GM12874 (cell line): Measurements from ENCODE around the gene TMEM132D.

Experiments used
- TF ChIP-seq, protein P1 (sequence below): IDR thresholded peaks from 2 replicates; pipeline ENCODE4 v1.5.1; 2011; ENCODE audit warnings: low read depth, mild to moderate bottlenecking, control low read depth, low read length, moderate library complexity; ENCODE audit not compliant: insufficient read depth

Gene TMEM132D

DNA sequence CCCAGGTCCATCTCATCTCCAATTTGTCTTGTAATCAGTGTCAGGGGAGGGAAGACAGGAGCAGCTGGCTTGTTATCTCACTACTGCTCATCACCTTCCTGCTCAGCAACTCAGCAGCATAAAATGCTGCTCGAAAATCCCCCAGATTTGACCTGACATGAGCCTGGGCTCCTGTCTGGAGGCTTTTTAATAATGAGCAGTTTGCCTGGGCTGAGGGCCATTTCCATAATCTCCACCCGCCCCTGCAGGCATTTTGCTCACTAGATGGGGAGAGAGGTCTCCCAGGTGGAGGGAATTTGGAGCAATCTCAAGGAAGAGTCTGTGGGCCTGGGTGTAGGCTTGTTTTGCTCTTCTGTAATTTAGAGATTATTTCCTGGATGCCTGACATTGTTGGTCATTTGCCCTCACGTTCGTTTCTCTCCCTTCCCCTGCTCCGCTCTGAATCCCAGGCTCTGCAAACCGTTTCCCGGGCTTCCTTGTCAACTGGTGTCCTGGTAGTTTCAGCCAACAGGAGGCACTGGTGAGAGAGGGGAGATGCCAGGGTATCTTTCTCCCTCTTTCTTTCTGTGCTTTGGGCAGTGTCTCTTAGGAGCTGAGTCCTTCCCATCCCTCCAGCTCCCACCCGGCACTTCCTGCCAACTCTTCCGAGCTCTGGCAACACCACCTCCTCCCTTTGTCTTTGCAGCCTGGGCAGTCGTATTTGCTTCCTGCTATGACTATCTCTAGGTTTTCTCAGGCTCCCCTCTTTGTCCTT lies 751.3 kb downstream of the TMEM132D start:
- TF ChIP-seq, protein P1, sequence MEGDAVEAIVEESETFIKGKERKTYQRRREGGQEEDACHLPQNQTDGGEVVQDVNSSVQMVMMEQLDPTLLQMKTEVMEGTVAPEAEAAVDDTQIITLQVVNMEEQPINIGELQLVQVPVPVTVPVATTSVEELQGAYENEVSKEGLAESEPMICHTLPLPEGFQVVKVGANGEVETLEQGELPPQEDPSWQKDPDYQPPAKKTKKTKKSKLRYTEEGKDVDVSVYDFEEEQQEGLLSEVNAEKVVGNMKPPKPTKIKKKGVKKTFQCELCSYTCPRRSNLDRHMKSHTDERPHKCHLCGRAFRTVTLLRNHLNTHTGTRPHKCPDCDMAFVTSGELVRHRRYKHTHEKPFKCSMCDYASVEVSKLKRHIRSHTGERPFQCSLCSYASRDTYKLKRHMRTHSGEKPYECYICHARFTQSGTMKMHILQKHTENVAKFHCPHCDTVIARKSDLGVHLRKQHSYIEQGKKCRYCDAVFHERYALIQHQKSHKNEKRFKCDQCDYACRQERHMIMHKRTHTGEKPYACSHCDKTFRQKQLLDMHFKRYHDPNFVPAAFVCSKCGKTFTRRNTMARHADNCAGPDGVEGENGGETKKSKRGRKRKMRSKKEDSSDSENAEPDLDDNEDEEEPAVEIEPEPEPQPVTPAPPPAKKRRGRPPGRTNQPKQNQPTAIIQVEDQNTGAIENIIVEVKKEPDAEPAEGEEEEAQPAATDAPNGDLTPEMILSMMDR, result no peak

DNA sequence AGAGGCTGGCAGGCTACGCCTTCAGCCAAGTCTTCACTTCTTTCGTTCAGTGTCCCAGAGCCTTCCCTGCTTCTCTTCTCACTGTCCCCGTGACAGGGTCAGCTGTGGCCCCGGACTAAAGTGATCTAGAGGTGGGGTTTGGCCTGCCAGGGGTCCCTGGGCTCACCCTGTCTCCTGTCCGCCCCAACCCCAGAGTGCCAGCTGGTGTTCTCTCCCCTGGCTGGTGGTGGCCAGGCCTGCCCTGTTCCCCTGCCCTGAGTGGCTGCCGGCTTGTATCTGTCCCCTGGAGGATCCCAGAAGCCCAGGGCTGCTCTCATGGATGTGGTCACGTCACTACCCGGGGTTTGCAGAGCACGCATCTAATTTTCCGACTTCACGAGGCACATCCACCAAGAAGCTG lies 753.1 kb downstream of the TMEM132D start:
- TF ChIP-seq, protein P1, result no peak

DNA sequence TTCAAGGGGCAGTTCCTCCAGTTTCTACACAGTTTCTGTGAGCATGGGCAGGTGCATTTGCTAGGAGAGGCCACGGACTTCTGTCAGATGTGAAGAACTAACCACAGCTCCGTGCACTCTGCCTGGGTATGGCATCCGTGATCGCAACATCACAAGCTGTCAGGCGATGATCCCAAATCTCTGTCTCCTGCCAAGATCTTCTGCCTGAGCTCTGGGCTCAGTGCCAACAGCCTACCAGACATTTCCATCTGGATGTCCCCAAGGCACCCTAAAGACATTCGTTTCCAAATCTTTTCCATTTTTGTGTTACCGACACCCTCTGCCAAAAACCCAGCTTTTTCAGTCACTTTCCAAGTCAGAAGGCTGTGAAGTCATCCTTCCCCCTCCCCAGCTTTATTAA lies 758.4 kb downstream of the TMEM132D start:
- TF ChIP-seq, protein P1, result no peak

DNA sequence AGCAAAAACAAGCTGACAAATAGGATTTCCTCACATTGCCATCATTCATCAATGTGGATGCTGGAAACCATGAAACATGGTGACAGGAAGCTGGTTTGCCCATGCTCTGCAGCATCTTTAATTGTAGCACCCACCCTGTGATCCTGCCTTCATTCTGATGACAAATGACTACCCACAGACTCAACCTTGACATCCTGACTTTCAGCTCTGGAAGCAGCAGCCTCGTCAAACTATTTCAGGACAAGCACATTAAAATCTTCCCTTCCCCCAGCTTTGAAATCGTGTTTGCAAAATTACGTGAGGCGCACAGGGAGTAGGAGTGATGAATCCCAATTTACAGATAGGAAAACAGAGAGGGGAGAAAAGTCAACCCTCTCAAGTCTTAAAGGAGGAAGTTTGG lies 765.0 kb downstream of the TMEM132D start:
- TF ChIP-seq, protein P1, result no peak

DNA sequence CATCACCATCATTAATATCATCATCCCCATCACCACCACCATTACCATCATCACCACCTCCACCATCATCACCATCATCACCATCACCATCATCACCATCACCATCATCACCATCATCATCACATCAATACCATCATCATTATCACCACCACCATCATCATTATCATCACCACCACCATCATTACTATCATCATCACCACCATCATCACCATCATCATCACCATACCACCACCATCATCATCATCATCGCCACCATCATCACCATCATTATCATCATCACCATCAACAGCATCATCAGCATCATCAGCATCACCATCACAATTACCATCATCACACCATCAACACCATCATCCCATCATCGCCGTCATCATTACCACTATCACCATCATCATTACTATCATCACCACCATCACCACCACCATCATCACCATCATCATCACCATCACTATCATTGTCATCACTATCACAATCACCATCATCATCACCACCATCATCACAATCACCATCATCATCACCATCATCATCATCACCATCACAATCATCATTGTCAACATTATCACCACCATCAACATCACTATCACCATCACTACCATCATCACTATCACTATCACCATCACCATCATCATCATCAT lies 767.0 kb downstream of the TMEM132D start:
- TF ChIP-seq, protein P1, result no peak

DNA sequence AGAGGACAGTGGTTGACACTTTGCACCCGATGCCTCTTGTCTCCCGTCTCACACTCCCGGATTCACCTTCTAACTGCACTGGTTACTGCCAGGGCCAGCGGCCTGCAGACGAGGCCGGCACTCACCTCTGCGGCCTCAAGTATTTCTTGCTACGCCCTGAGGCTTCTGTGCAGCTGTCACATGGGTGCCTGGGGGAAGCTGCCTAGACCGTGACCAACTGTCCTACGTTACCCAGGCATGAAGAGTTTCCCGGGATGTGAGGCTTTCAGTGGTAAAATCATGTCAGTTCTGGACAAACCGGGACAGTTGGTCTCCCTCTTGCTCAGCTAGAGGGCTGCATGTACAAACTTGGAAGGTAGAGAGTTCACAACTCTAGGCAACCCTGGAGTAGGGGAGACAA lies 776.1 kb downstream of the TMEM132D start:
- TF ChIP-seq, protein P1, result no peak

DNA sequence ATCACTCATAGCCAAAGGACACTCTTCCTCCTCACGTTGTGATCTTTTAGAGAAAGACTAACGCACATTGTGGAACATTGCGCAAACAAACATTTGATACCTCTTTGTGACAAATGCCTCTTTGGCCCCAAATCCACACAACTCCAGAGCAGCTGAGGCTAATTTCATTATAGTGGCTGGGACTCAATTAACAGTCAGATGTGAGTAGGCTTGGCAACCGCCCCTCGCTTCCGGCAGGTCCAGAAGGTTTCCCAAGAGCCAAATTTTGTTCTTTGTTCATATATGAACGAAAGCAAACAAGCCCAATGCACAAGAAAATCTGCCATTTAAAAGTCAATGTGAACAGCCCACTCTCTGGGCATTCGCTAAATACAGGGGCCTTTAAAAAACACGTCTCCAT lies 776.6 kb downstream of the TMEM132D start:
- TF ChIP-seq, protein P1, result no peak
